Endometrial microvascular endothelial cells (primary cell): ENCODE measurements around the gene TTLL8. TPM values are rescaled to one million over a fixed set of nuclear protein-coding genes. Genes with fewer than 3 reads are reported as not detected.
"Not testable (repeated sequence)": the region's sequence is repeated elsewhere in the genome, so short reads cannot be mapped to it uniquely, and the experiment has no call there.

ENCODE experiments used
- in situ Hi-C: cut with HindIII; loops from 2 replicates; pipeline ENCODE4 v1.10.0; 2017; ENCODE audit warnings: low sequenced_read_pairs, low pct_unique_long_range_greater_than_20kb; ENCODE audit errors: inconsistent ontology term
- total RNA-seq: library from RNA; depleted of rRNA; stranded (reverse); fragments of >200 nt; gene quantifications from one replicate; pipeline ENCODE4 v1.2.3, GENCODE V29; 2015; ENCODE audit errors: inconsistent ontology term

TTLL8 gene
- not detected for total RNA-seq

- in situ Hi-C loops = no loop called here
These were observed at the start of gene TTLL8 for GRCh38 chr22:50058061-50058905. Gene TTLL8, minus strand, starts transcription at chr22:50058298.

- in situ Hi-C loops = no loop called here
These were observed 49.4 kb upstream of the TTLL8 start for GRCh38 chr22:50107529-50107928.

GRCh38 chr22:50105208-50106100, 47.4 kb upstream of the TTLL8 start:
- in situ Hi-C loops = no loop called here

- in situ Hi-C loops = no loop called here
These were observed 46.0 kb upstream of the TTLL8 start for GRCh38 chr22:50104141-50104544.

- in situ Hi-C loops = no loop called here
These were observed 44.8 kb upstream of the TTLL8 start for GRCh38 chr22:50102946-50103345.

GRCh38 chr22:50101870-50102565, 43.9 kb upstream of the TTLL8 start:
- in situ Hi-C loops = no loop called here

GRCh38 chr22:50098052-50098451, 40.0 kb upstream of the TTLL8 start:
- in situ Hi-C loops = no loop called here

GRCh38 chr22:50092342-50092741, 34.2 kb upstream of the TTLL8 start:
- in situ Hi-C loops = no loop called here

GRCh38 chr22:50091092-50091768, 33.1 kb upstream of the TTLL8 start:
- in situ Hi-C loops = no loop called here

GRCh38 chr22:50090412-50090714, 32.3 kb upstream of the TTLL8 start:
- in situ Hi-C loops = no loop called here

- in situ Hi-C loops = no loop called here
These were observed 31.7 kb upstream of the TTLL8 start, which contains the start of gene MOV10L1 for GRCh38 chr22:50089682-50090411. Gene MOV10L1, plus strand, starts transcription at chr22:50090006. Its CDS starts 83 bp downstream, at chr22:50090089.

- in situ Hi-C loops = no loop called here
These were observed 31.1 kb upstream of the TTLL8 start for GRCh38 chr22:50089231-50089630.

GRCh38 chr22:50088096-50088495, 30.0 kb upstream of the TTLL8 start:
- in situ Hi-C loops = no loop called here

- in situ Hi-C loops = no loop called here
These were observed 29.5 kb upstream of the TTLL8 start for GRCh38 chr22:50087646-50088045.

- in situ Hi-C loops = not testable (repeated sequence)
These were observed 28.9 kb upstream of the TTLL8 start for GRCh38 chr22:50086975-50087374.

GRCh38 chr22:50086526-50086925, 28.4 kb upstream of the TTLL8 start:
- in situ Hi-C loops = no loop called here

GRCh38 chr22:50085211-50085972, 27.3 kb upstream of the TTLL8 start, which contains the start of gene MLC1:
Gene MLC1, minus strand, starts transcription at chr22:50085426. Its CDS starts 524 bp downstream, at chr22:50084902.
- in situ Hi-C loops = no loop called here
